HepG2 (cell line): Measurements from ENCODE around the gene GDF15. TPM values are rescaled to one million over a fixed set of nuclear protein-coding genes. Genes with fewer than 3 reads are reported as not detected.

ENCODE experiments used
- ARID4A ChIP-seq: sonication (generic); formaldehyde crosslinking; IDR thresholded peaks from 2 replicates; pipeline ENCODE4 v1.5.0; 2020; ENCODE audit warnings: mild to moderate bottlenecking, missing genetic modification reagents, borderline replicate concordance
- BRCA1 ChIP-seq: sonication (generic); formaldehyde crosslinking; IDR thresholded peaks from 2 replicates; pipeline ENCODE4 v1.4.0; 2020; ENCODE audit warnings: missing genetic modification reagents
- CERS6 ChIP-seq: sonication (generic); formaldehyde crosslinking; IDR thresholded peaks from 2 replicates; pipeline ENCODE4 v1.5.0; 2020; ENCODE audit warnings: missing genetic modification reagents
- GMEB2 ChIP-seq: IDR thresholded peaks from 2 replicates; pipeline ENCODE4 v1.6.1; 2016; ENCODE audit warnings: missing biosample characterization, missing genetic modification reagents, low read depth
- MED13 ChIP-seq: sonication (generic); formaldehyde crosslinking; IDR thresholded peaks from 2 replicates; pipeline ENCODE4 v1.5.0; 2020; ENCODE audit warnings: missing genetic modification reagents
- MYC ChIP-seq: sonication (generic); formaldehyde crosslinking; IDR thresholded peaks from 2 replicates; pipeline ENCODE4 v1.9.0; 2021; ENCODE audit warnings: missing genetic modification reagents, borderline replicate concordance
- RARG ChIP-seq: sonication (generic); formaldehyde crosslinking; IDR thresholded peaks from 2 replicates; pipeline ENCODE4 v1.4.0; 2020; ENCODE audit warnings: low read depth, mild to moderate bottlenecking, missing genetic modification reagents
- SIX1 ChIP-seq: sonication (generic); formaldehyde crosslinking; IDR thresholded peaks from 2 replicates; pipeline ENCODE4 v1.4.0; 2020; ENCODE audit warnings: missing genetic modification reagents, borderline replicate concordance
- TOPORS ChIP-seq: sonication (generic); formaldehyde crosslinking; IDR thresholded peaks from 2 replicates; pipeline ENCODE4 v1.8.0; 2023; ENCODE audit warnings: mild to moderate bottlenecking, missing genetic modification reagents
- XBP1 ChIP-seq: sonication (generic); formaldehyde crosslinking; IDR thresholded peaks from 2 replicates; pipeline ENCODE4 v1.5.0; 2020; ENCODE audit warnings: missing genetic modification reagents
- ZFYVE20 ChIP-seq: sonication (generic); formaldehyde crosslinking; IDR thresholded peaks from 2 replicates; pipeline ENCODE4 v1.8.0; 2023; ENCODE audit warnings: low read depth, mild to moderate bottlenecking, moderate library complexity, missing genetic modification reagents, borderline replicate concordance
- ZGPAT ChIP-seq: IDR thresholded peaks from 2 replicates; pipeline ENCODE4 v1.6.1; 2016; ENCODE audit warnings: mild to moderate bottlenecking
- ZHX1 ChIP-seq: sonication (generic); formaldehyde crosslinking; IDR thresholded peaks from 2 replicates; pipeline ENCODE4 v1.8.1; 2022; ENCODE audit warnings: low read depth, mild to moderate bottlenecking, missing genetic modification reagents
- ZNF567 ChIP-seq: sonication (generic); formaldehyde crosslinking; IDR thresholded peaks from 2 replicates; pipeline ENCODE4 v1.8.1; 2023; ENCODE audit warnings: mild to moderate bottlenecking, missing genetic modification reagents, borderline replicate concordance
- ZNF614 ChIP-seq: IDR thresholded peaks from 2 replicates; pipeline ENCODE4 v1.6.1; 2018; ENCODE audit warnings: missing biosample characterization, missing genetic modification reagents, inconsistent platforms, borderline replicate concordance
- ZNF746 ChIP-seq: sonication (generic); formaldehyde crosslinking; IDR thresholded peaks from 2 replicates; pipeline ENCODE4 v1.8.0; 2022; ENCODE audit warnings: mild to moderate bottlenecking, missing genetic modification reagents
- ZNF773 ChIP-seq: sonication (generic); formaldehyde crosslinking; IDR thresholded peaks from 2 replicates; pipeline ENCODE4 v1.4.0; 2020; ENCODE audit warnings: missing genetic modification reagents, borderline replicate concordance
- ZNF841 ChIP-seq: sonication (generic); formaldehyde crosslinking; IDR thresholded peaks from 2 replicates; pipeline ENCODE4 v1.8.1; 2023; ENCODE audit warnings: missing genetic modification reagents, borderline replicate concordance
- polyA plus RNA-seq, 8 experiments: library from polyadenylated mRNA; depleted of rRNA in 3 of 8; stranded (reverse) in 7 of 8; unstranded in 1 of 8; fragments of >200 nt; fragmentation: Illumina TruSeq in 4 of 8; extraction: Trizol in 4 of 8; gene quantifications; 2 replicates each; pipeline versions ENCODE4 v1.2.1 to v1.2.3, GENCODE V29; 2011 to 2016; ENCODE audit warnings: low read depth in 4 of 8, missing spikeins in 1 of 8, mixed read lengths in 1 of 8; ENCODE audit not compliant: insufficient read depth in 1 of 8
- total RNA-seq, 5 experiments: library from RNA; depleted of rRNA; stranded (reverse); fragments of >200 nt; fragmentation: Illumina TruSeq; extraction: Trizol; gene quantifications; 2 replicates each; pipeline ENCODE4 v1.2.3, GENCODE V29; 2016; ENCODE audit warnings: low read depth in 1 of 5

The GDF15 gene
- total and polyA plus RNA-seq, 2 of the 13 experiments (the other 11 are each of a cell fraction or from before 2014, with no cell fraction given), result 146 to 422 TPM

- TF ChIP-seq ZGPAT (CRISPR knock-in tag) (peak; percentile 75; the same call in 1 of the 2 replicates), ARID4A (CRISPR knock-in tag) (no peak; the same call in 1 of the 2 replicates), RARG (CRISPR knock-in tag) (no peak), GMEB2 (no peak), ZNF841 (no peak), MED13 (CRISPR knock-in tag) (peak; percentile 97), BRCA1 (no peak), XBP1 (CRISPR knock-in tag) (no peak), SIX1 (CRISPR knock-in tag) (peak; percentile 31; the same call in 1 of the 2 replicates), ZHX1 (CRISPR knock-in tag) (peak; percentile 43; the same call in 1 of the 2 replicates), ZNF746 (peak; percentile 86), ZNF567 (CRISPR knock-in tag) (no peak), MYC (no peak), ZNF773 (CRISPR knock-in tag) (no peak), ZNF614 (CRISPR knock-in tag) (peak; percentile 52; the same call in 1 of the 2 replicates), ZFYVE20 (CRISPR knock-in tag) (no peak), CERS6 (no peak), TOPORS (no peak)
Observed at GRCh38 chr19:18364826-18365528, 21.0 kb upstream of the GDF15 start (continued).
